B cell (primary cell): ENCODE measurements around the gene TPO. TPM values are rescaled to one million over a fixed set of nuclear protein-coding genes. Genes with fewer than 3 reads are reported as not detected.
A peak's percentile ranks its signal among the peaks of the same experiment; 100 is the strongest.

Experiments used
- ATAC-seq: fragments of 200-7000 bp; cut with Tn5 transposase; one replicate; pipeline ENCODE4 v1.10.0; 2021; ENCODE audit warnings: low read depth, mild to moderate bottlenecking, moderate number of reproducible peaks, moderate library complexity
- CTCF ChIA-PET: fragments of 350-600 bp; sonication (Branson Sonifier 250); formaldehyde crosslinking; loops from one replicate; lab custom pipeline; 2021; ENCODE audit warnings: antibody characterized with exemption, inconsistent platforms; lab: Charles Lee
- POLR2A ChIA-PET: fragments of 350-600 bp; sonication (Branson Sonifier 250); formaldehyde crosslinking; loops from one replicate; lab custom pipeline; 2021; ENCODE audit warnings: antibody characterized with exemption; lab: Charles Lee
- DNase-seq: peaks from one replicate; pipeline ENCODE4 v3.0.0; 2013
- H2AFZ ChIP-seq: 2 replicates; pipeline ENCODE4 v1.6.1; 2012; ENCODE audit warnings: mild to moderate bottlenecking, low read depth, low read length; ENCODE audit not compliant: insufficient read depth, poor library complexity, severe bottlenecking
- H3K27ac ChIP-seq, 2 donors: 1 replicate in 1 of 2; 2 replicates in 1 of 2; pipeline ENCODE4 v1.5.1; 2012 to 2013; ENCODE audit warnings: low read length in 2 of 2, mild to moderate bottlenecking in 2 of 2, moderate library complexity in 1 of 2
- H3K27me3 ChIP-seq, 4 experiments: fragments of 200-600 bp in 1 of 4; sonication (generic) in 1 of 4; replicated peaks in 1 of 4; 1 replicate in 2 of 4; 2 replicates in 2 of 4; pipeline versions ENCODE4 v1.6.1 to v1.7.0; 2013 to 2016; ENCODE audit warnings: low read length in 3 of 4, mild to moderate bottlenecking in 2 of 4, mixed read lengths in 1 of 4, moderate library complexity in 1 of 4; ENCODE audit not compliant: insufficient read depth in 4 of 4, control insufficient read depth in 3 of 4; ENCODE audit errors: control extremely low read depth in 1 of 4
- H3K36me3 ChIP-seq, 2 experiments: replicated peaks in 1 of 2; 1 replicate in 1 of 2; 2 replicates in 1 of 2; pipeline versions ENCODE4 v1.6.1 to v1.7.1; 2013; ENCODE audit warnings: low read length in 1 of 2; ENCODE audit not compliant: insufficient read depth in 2 of 2, control insufficient read depth in 1 of 2; ENCODE audit errors: control extremely low read depth in 1 of 2, extremely low read depth in 1 of 2
- H3K4me1 ChIP-seq, 2 donors: fragments of 200-600 bp in 1 of 2; sonication (generic) in 1 of 2; 1 replicate in 1 of 2; 2 replicates in 1 of 2; pipeline versions ENCODE4 v1.5.1 to v1.6.1; 2013 to 2017; ENCODE audit warnings: low read length in 2 of 2; ENCODE audit not compliant: control insufficient read depth in 2 of 2, insufficient read depth in 2 of 2
- H3K4me2 ChIP-seq: replicated peaks from 2 replicates; pipeline ENCODE3; 2012; ENCODE audit warnings: mild to moderate bottlenecking, low read depth, low read length; ENCODE audit not compliant: poor library complexity, severe bottlenecking
- H3K4me3 ChIP-seq, 5 experiments: fragments of 200-600 bp in 1 of 5; sonication (generic) in 1 of 5; 1 replicate in 3 of 5; 2 replicates in 2 of 5; pipeline versions ENCODE4 v1.5.1 to v1.7.0; 2011 to 2016; ENCODE audit warnings: low read length in 4 of 5, mild to moderate bottlenecking in 4 of 5, low read depth in 2 of 5, control low read depth in 1 of 5, moderate library complexity in 1 of 5; ENCODE audit not compliant: insufficient read depth in 1 of 5; ENCODE audit errors: control extremely low read depth in 1 of 5, extremely low read depth in 1 of 5
- H3K79me2 ChIP-seq: fragments of 200-600 bp; sonication (generic); one replicate; pipeline ENCODE4 v1.6.0; 2016; ENCODE audit warnings: low read length; ENCODE audit not compliant: control insufficient read depth, insufficient read depth
- H3K9ac ChIP-seq: fragments of 200-600 bp; sonication (generic); 2 replicates; pipeline ENCODE4 v1.6.1; 2017; ENCODE audit warnings: mild to moderate bottlenecking, low read length, moderate library complexity
- H3K9me3 ChIP-seq, 3 donors: one replicate each; pipeline versions ENCODE4 v1.6.1 to v1.7.1; 2013; ENCODE audit warnings: low read length in 2 of 3; ENCODE audit not compliant: control insufficient read depth in 2 of 3, insufficient read depth in 1 of 3; ENCODE audit errors: control extremely low read depth in 1 of 3
- H4K20me1 ChIP-seq: 2 replicates; pipeline ENCODE4 v1.6.0; 2012; ENCODE audit warnings: mild to moderate bottlenecking, low read length; ENCODE audit not compliant: insufficient read depth, control insufficient read depth, poor library complexity, severe bottlenecking
- H3K27ac Mint-ChIP-seq: one replicate; pipeline ENCODE4 v1.8.0; 2021; ENCODE audit warnings: mixed read lengths
- H3K27me3 Mint-ChIP-seq: one replicate; pipeline ENCODE4 v1.8.0; 2021; ENCODE audit warnings: mixed read lengths
- H3K4me1 Mint-ChIP-seq: one replicate; pipeline ENCODE4 v1.8.0; 2021; ENCODE audit warnings: mixed read lengths
- H3K4me3 Mint-ChIP-seq: one replicate; pipeline ENCODE4 v1.8.0; 2021; ENCODE audit warnings: mixed read lengths
- H3K9me3 Mint-ChIP-seq: one replicate; pipeline ENCODE4 v1.8.0; 2022; ENCODE audit warnings: mixed read lengths; ENCODE audit not compliant: insufficient read depth
- CTCF ChIP-seq: fragments of 200-600 bp; IDR thresholded peaks from one replicate; pipeline ENCODE4 v1.8.0; 2022; ENCODE audit warnings: antibody characterized with exemption, mild to moderate bottlenecking
- EZH2 ChIP-seq: IDR thresholded peaks from 2 replicates; pipeline ENCODE4 v1.6.1; 2012; ENCODE audit warnings: borderline replicate concordance, low read depth, mild to moderate bottlenecking, moderate library complexity, low read length; ENCODE audit not compliant: insufficient read depth, poor library complexity, severe bottlenecking
- WGBS: methylation state at CpG from one replicate; pipeline ENCODE4 v1.1.5; 2013; ENCODE audit warnings: missing lambda C conversion rate; ENCODE audit not compliant: insufficient coverage; 5-methylcytosine and 5-hydroxymethylcytosine counted together
- intact Hi-C: fragments of 100-400 bp; cut with micrococcal nuclease; formaldehyde crosslinking; loops from one replicate; pipeline ENCODE4 v1.10.0; 2022
- polyA plus RNA-seq: library from polyadenylated mRNA; depleted of rRNA; stranded (reverse); fragments of >200 nt; gene quantifications from 2 replicates; pipeline ENCODE4 v1.2.3, GENCODE V29; 2012
- total RNA-seq, 2 donors: library from RNA; stranded (reverse); fragments of 120-200 nt in 1 of 2; gene quantifications; 1 replicate in 1 of 2; 2 replicates in 1 of 2; pipeline versions ENCODE4 v1.2.3 to v1.2.4, GENCODE V29; 2013 to 2022

Gene TPO
- total and polyA plus RNA-seq, 2 donors (not counting 1 experiment from before 2014, with no cell fraction given): not detected

GRCh38 chr2:1546023-1546591 lies 132.8 kb downstream of the TPO start:
- ChIA-PET CTCF (interaction anchor here (1.0 to 1.4 kb wide), 6 partner anchors 10 to 1299 kb away, joined by 3 to 6 read pairs (median 3); no protein-coding TSS in a partner anchor), POLR2A (no interaction called here)
- peaks cover 5% of the 10 kb centered on the region for H3K4me1 Mint-ChIP-seq
- Histone ChIP-seq H3K4me3 (no peak overlapping the region), H3K4me2 (peak overlapping the region; percentile 2), H4K20me1 (no peaks in the 10 kb centered on the region), H3K27me3 (peaks cover 0 to 12% (median 4%) of the 10 kb centered on the region in 4 experiments), H3K4me1 (peaks cover 9 to 11% of the 10 kb centered on the region in 2 donors), H3K36me3 (no peaks in the 10 kb centered on the region), H2AFZ (no peak overlapping the region), H3K9me3 (no peaks in the 10 kb centered on the region), H3K79me2 (no peaks in the 10 kb centered on the region), H3K9ac (no peak overlapping the region), H3K27ac (no peak overlapping the region)
- no peak overlapping the region for H3K27ac Mint-ChIP-seq
- TF ChIP-seq EZH2 (no peak), CTCF (peak; percentile 67)
- peaks cover 24% of the 10 kb centered on the region for H3K27me3 Mint-ChIP-seq
- no peaks in the 10 kb centered on the region for H3K9me3 Mint-ChIP-seq
- WGBS: 68% methylated on average over 7 of the region's 14 CpGs
- peak; percentile 51 for DNase-seq
- intact Hi-C loops: loop anchor here (5.0 kb wide), 1 partner anchor 499 kb away; no protein-coding TSS in a partner anchor
- H3K4me3 Mint-ChIP-seq: no peak overlapping the region
- ATAC-seq: no peak

- Histone ChIP-seq H3K36me3 (no peaks in the 10 kb centered on the region), H2AFZ (no peak overlapping the region), H4K20me1 (no peaks in the 10 kb centered on the region), H3K79me2 (no peaks in the 10 kb centered on the region), H3K9me3 (no peaks in the 10 kb centered on the region), H3K4me3 (no peak overlapping the region), H3K9ac (no peak overlapping the region), H3K4me1 (peaks cover 10 to 12% of the 10 kb centered on the region in 2 donors), H3K4me2 (no peak overlapping the region), H3K27ac (no peak overlapping the region), H3K27me3 (peaks cover 0 to 15% (median 4%) of the 10 kb centered on the region in 4 experiments)
- H3K27me3 Mint-ChIP-seq: peaks cover 26% of the 10 kb centered on the region
- ATAC-seq (no peak), DNase-seq (no peak)
- POLR2A ChIA-PET: no interaction called here
- H3K4me1 Mint-ChIP-seq: peaks cover 6% of the 10 kb centered on the region
- TF ChIP-seq CTCF: no peak
- no peak for TF ChIP-seq EZH2
- H3K4me3 Mint-ChIP-seq: no peak overlapping the region
- CTCF ChIA-PET: interaction anchor here (1.0 to 1.4 kb wide), 6 partner anchors 9 to 1300 kb away, joined by 3 to 6 read pairs (median 3); no protein-coding TSS in a partner anchor
- intact Hi-C loops: loop anchor here (5.0 kb wide), 1 partner anchor 500 kb away; no protein-coding TSS in a partner anchor
- 85% methylated on average over 9 of the region's 10 CpGs for WGBS
- H3K27ac Mint-ChIP-seq: no peak overlapping the region
- no peaks in the 10 kb centered on the region for H3K9me3 Mint-ChIP-seq
These were observed 133.6 kb downstream of the TPO start for GRCh38 chr2:1546901-1547300.
